Naive thymus-derived CD8-positive, alpha-beta T cell (primary cell): ENCODE results near the gene MAPK8IP1. TPM values are rescaled to one million over a fixed set of nuclear protein-coding genes. Genes with fewer than 3 reads are reported as not detected.

Experiments
- ATAC-seq, 2 donors: fragments of 150-1000 bp; cut with Tn5 transposase in 1 of 2; sonication (Bioruptor Pico), chemical (Tn5 transposase) in 1 of 2; 1 replicate in 1 of 2; 2 replicates in 1 of 2; pipeline ENCODE4 v1.10.0; 2021; ENCODE audit warnings: mild to moderate bottlenecking in 2 of 2, moderate library complexity in 2 of 2
- POLR2A ChIA-PET: fragments of 350-600 bp; sonication (Branson Sonifier 250); formaldehyde crosslinking; loops from one replicate; lab custom pipeline; 2021; ENCODE audit warnings: antibody characterized with exemption; lab: Charles Lee
- DNase-seq, 10 donors: peaks; one replicate each; pipeline versions ENCODE4 v3.0.0 to v3.0.0-alpha.2; 2020 to 2022
- H3K27ac Mint-ChIP-seq, 10 donors: one replicate each; pipeline ENCODE4 v1.8.0; 2020 to 2022; ENCODE audit warnings: mild to moderate bottlenecking in 10 of 10, mixed read lengths in 10 of 10, moderate library complexity in 4 of 10, inconsistent platforms in 1 of 10
- H3K27me3 Mint-ChIP-seq, 5 donors: one replicate each; pipeline ENCODE4 v1.8.0; 2021 to 2022; ENCODE audit warnings: mixed read lengths in 5 of 5
- H3K36me3 Mint-ChIP-seq, 3 donors: one replicate each; pipeline ENCODE4 v1.8.0; 2020 to 2022; ENCODE audit warnings: mixed read lengths in 3 of 3, mild to moderate bottlenecking in 2 of 3, inconsistent platforms in 1 of 3
- H3K4me1 Mint-ChIP-seq, 4 donors: one replicate each; pipeline ENCODE4 v1.8.0; 2021 to 2022; ENCODE audit warnings: mixed read lengths in 4 of 4
- H3K4me3 Mint-ChIP-seq, 10 donors: one replicate each; pipeline ENCODE4 v1.8.0; 2020 to 2022; ENCODE audit warnings: mild to moderate bottlenecking in 10 of 10, mixed read lengths in 10 of 10, moderate library complexity in 6 of 10, inconsistent platforms in 1 of 10
- H3K9me3 Mint-ChIP-seq, 9 donors: one replicate each; pipeline ENCODE4 v1.8.0; 2020 to 2022; ENCODE audit warnings: mixed read lengths in 9 of 9, mild to moderate bottlenecking in 3 of 9, inconsistent platforms in 1 of 9, moderate library complexity in 1 of 9
- polyA plus RNA-seq, 3 donors: library from polyadenylated mRNA; unstranded; fragments of 300-500 nt; fragmentation: Illumina TruSeq; gene quantifications; one replicate each; pipeline ENCODE4 v1.2.3, GENCODE V29; 2021
- total RNA-seq, 8 experiments: library from RNA in 2 of 8; stranded (reverse) in 2 of 8; gene quantifications; one replicate each; pipeline ENCODE4 v1.2.3 and lab custom pipeline; 2021 to 2026

The MAPK8IP1 gene
- total and polyA plus RNA-seq, 5 experiments from 2014 or later, result 1.6 to 2.1 TPM; not detected in 3

DNA sequence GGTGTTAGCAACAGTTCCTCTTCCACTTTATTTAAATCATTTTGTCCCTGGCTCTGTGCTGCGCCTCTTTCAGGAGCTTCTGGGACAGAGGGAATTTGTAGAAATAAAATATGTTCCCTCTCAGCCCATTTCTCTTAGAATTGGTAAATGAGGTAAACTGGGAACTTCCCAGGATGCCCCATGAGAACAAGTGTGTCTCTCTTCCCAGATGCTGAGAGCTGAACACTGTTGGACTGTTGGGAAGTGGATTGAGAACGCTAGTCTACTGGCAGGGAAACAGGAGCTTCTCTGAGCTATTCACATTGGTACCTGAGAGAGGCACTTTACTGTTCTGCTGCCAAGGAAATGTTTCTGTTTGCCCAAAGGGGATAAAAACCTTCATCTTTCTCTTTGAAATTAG, 34.2 kb upstream of the MAPK8IP1 start:
- Mint-ChIP-seq H3K9me3 (no peaks in the 10 kb centered on the region), H3K36me3 (peaks cover 0 to 43% (median 3%) of the 10 kb centered on the region in 3 donors), H3K27me3 (no peaks in the 10 kb centered on the region), H3K4me1 (peaks cover 28 to 62% (median 61%) of the 10 kb centered on the region in 4 donors), H3K27ac (no peak overlapping the region), H3K4me3 (peak overlapping the region in 2 of 10 donors; percentile 5 to 41)
- ATAC-seq (no peak), DNase-seq (no peak)
- POLR2A ChIA-PET, result interaction anchor here (0.7 to 0.9 kb wide), 2 partner anchors 9 to 50 kb away, joined by 3 to 5 read pairs; no protein-coding TSS in a partner anchor

DNA sequence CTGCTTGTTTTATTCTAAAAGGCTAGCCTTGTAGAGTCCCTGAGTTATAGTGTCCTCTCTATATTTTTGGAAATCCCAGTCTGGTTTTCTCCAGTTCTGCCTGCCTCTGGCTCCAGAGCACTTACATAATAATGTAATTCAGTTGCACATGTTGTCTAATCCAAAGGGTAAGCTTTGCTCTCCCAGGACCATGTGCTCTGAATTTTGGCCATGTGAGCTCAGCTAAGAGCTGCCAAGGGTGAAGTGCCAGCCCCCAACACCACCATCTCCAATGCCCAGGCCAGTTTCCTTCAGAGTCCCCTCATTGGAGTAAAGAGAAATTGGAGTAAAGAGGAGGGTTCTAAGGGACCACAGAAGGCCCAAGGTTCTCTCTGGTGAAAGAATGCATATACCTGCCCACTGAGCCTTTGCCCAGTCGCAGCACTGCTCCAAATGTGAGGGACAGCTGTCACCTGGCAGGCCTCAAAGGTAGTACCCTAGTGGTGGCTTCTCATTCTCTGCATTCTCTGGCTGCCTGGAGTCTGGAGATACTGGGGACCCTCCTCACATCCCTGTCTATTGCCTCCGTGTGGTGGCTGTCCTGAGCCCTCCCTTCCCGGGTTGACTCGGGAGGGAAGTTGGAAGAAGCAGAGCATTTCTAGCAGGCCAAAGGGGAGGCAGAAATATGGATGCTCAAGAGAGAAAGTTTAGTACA, 33.3 kb upstream of the MAPK8IP1 start:
- peak overlapping the region in 4 of 10 donors; percentile 29 to 40 (median 35) for H3K27ac Mint-ChIP-seq
- POLR2A ChIA-PET, result no interaction called here
- peaks cover 0 to 52% (median 9%) of the 10 kb centered on the region in 3 donors for H3K36me3 Mint-ChIP-seq
- ATAC-seq, result no peak
- no peaks in the 10 kb centered on the region for H3K27me3 Mint-ChIP-seq
- no peak for DNase-seq
- peak overlapping the region in 1 of 10 donors; percentile 24 for H3K4me3 Mint-ChIP-seq
- peaks cover 24 to 53% (median 52%) of the 10 kb centered on the region in 4 donors for H3K4me1 Mint-ChIP-seq
- no peaks in the 10 kb centered on the region for H3K9me3 Mint-ChIP-seq

DNA sequence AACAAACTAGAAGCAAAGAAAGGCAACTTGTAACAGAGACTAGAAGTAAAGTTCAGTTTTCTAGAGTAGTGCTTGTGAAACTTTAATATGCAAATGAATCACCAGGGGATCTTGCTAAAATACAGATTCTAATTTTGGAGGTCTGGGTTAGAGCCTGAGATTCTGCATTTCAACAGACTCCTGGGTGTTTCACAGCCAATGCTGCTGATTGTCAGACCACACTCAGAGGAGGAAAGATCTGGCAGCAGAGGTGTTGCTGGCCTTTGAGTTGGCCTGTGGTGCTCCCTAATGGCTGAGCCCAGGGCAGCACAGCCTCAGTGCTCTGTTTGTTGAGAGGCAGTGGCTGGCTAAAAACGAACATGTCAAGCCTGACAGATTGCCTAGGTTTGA, 32.7 kb upstream of the MAPK8IP1 start:
- no peaks in the 10 kb centered on the region for H3K9me3 Mint-ChIP-seq
- peaks cover 4 to 58% (median 12%) of the 10 kb centered on the region in 3 donors for H3K36me3 Mint-ChIP-seq
- peaks cover 24 to 53% (median 52%) of the 10 kb centered on the region in 4 donors for H3K4me1 Mint-ChIP-seq
- no peak overlapping the region for H3K4me3 Mint-ChIP-seq
- peak overlapping the region in 2 of 10 donors; percentile 29 to 34 for H3K27ac Mint-ChIP-seq
- H3K27me3 Mint-ChIP-seq, result no peaks in the 10 kb centered on the region
- no peak for DNase-seq
- ATAC-seq, result no peak
- POLR2A ChIA-PET, result no interaction called here

DNA sequence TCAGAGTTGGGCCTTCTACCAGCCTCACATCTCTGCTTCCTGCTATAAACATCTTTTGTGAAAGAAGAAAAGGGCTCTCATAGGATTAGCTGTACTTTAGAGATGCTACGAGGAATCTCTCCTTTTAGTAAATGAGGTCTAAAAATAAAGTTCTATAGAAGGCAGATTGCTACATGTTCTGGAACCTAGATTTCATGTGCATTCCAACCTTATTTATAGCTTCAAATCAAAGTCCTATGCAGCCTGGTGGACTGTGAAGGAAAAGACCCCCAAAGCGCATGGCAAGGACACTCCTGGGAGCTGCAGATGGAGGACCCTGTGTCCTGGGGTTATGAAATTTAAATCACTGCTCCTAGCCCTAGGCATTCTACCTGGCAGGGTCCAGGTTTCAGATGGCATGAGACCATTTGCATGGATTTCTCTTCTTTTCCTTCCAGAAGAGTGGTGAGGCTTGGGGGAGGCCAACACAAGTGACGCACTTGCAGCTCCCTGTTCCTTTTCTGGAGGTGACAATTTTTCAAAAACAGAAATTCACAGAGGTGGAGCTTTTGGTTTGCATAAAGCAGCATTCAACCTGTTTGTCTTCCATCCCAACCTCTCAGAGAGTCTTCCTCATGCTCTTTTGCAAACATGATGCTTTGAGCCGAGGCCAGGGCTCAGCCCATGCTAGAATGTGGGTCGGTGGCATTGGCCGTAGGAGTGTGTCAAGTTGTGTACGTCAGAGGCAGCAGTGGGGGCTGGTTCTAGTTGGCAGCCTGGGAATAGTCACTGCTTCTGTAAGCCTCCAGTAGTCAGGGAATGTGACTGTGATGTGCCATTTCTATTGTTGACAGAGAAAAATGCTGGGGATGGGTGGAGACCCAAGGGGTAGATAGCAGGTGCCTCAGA, 31.9 kb upstream of the MAPK8IP1 start:
- H3K27me3 Mint-ChIP-seq, result no peaks in the 10 kb centered on the region
- H3K4me3 Mint-ChIP-seq, result no peak overlapping the region
- H3K9me3 Mint-ChIP-seq, result no peaks in the 10 kb centered on the region
- DNase-seq (no peak), ATAC-seq (no peak)
- POLR2A ChIA-PET, result no interaction called here
- H3K36me3 Mint-ChIP-seq, result peaks cover 4 to 65% (median 15%) of the 10 kb centered on the region in 3 donors
- peak overlapping the region in 3 of 10 donors; percentile 14 to 67 (median 29) for H3K27ac Mint-ChIP-seq
- H3K4me1 Mint-ChIP-seq, result peaks cover 25 to 47% (median 45%) of the 10 kb centered on the region in 4 donors

DNA sequence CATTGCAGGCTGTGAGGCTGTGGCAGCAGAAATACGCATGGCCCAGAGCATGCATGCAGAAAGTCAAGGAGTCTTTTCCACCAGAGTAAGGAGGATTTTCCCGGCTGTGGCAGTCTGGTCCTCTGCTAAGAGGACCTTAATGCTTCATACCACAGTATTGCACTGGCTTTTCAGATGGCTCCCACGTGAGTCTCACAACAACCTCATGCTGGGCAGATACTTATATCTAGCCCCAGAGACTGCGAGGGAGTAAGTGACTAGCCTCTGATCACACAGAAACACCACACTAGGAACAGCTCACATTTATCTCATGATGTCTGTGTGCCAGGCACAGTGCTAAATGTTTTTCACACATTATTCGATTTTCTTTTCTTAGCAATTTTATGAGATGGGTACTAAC, 30.1 kb upstream of the MAPK8IP1 start:
- ATAC-seq, result no peak
- no peaks in the 10 kb centered on the region for H3K27me3 Mint-ChIP-seq
- peaks cover 17 to 33% (median 31%) of the 10 kb centered on the region in 4 donors for H3K4me1 Mint-ChIP-seq
- H3K4me3 Mint-ChIP-seq, result no peak overlapping the region
- DNase-seq, result no peak
- peaks cover 4 to 74% (median 19%) of the 10 kb centered on the region in 3 donors for H3K36me3 Mint-ChIP-seq
- POLR2A ChIA-PET, result no interaction called here
- H3K27ac Mint-ChIP-seq, result no peak overlapping the region
- H3K9me3 Mint-ChIP-seq, result no peaks in the 10 kb centered on the region

DNA sequence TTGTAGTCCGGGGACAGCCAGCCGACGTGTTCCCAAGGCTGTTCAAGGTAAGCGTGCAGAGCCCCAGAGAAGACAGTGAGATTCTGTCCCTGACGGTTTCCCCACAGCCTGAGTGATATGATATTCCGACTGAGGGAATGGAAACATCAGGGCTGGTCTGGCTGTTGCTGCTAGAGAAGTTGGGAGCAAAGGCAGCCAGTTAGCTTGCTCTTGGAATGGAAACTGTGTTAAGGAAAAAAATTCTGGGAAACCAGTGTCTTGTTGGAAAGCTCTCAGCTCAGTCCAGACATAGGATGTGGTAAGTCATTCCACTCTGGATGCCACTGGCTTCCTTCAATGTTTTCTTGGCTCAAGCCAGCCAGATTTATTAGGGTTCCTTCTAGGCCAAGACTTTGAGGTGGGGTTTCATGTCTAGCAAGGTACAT, 29.4 kb upstream of the MAPK8IP1 start:
- Mint-ChIP-seq H3K9me3 (no peaks in the 10 kb centered on the region), H3K4me1 (peaks cover 16 to 25% (median 24%) of the 10 kb centered on the region in 4 donors), H3K27me3 (no peaks in the 10 kb centered on the region), H3K4me3 (no peak overlapping the region), H3K27ac (peak overlapping the region in 1 of 10 donors; percentile 52), H3K36me3 (peaks cover 4 to 75% (median 21%) of the 10 kb centered on the region in 3 donors)
- no peak for ATAC-seq
- no peak for DNase-seq
- POLR2A ChIA-PET, result no interaction called here

DNA sequence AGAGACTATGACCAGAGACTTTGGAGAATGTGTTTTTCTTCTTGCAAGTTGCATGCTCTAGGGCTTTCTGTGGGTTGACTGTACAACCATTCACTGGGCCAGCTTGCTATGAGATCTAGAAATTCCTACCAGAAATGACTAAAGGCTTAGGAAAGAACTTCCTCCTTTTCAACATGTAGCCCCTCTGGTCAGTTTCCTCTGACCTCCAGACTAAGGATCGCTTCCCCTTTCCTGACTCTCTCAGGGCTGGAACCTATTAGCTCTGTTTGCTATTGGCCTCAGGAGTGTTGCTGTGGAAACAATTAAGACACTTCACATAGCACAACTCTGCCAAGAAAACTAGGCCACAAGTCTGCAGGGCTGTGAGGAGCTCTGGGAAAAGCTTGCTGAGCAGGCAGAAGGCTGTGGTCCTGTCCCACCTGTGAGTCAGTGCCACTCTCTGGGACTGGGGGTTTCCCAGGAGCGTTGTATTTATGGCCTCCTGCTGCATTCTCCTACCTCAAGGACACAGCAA, 27.4 kb upstream of the MAPK8IP1 start:
- H3K9me3 Mint-ChIP-seq, result no peaks in the 10 kb centered on the region
- ATAC-seq (no peak), DNase-seq (no peak)
- peaks cover 8 to 10% (median 9%) of the 10 kb centered on the region in 4 donors for H3K4me1 Mint-ChIP-seq
- peaks cover 4 to 87% (median 36%) of the 10 kb centered on the region in 3 donors for H3K36me3 Mint-ChIP-seq
- no peaks in the 10 kb centered on the region for H3K27me3 Mint-ChIP-seq
- POLR2A ChIA-PET, result interaction anchor here (0.8 kb wide), 1 partner anchor 14 kb away, joined by 3 read pairs; no protein-coding TSS in a partner anchor
- H3K27ac Mint-ChIP-seq, result no peak overlapping the region
- no peak overlapping the region for H3K4me3 Mint-ChIP-seq

DNA sequence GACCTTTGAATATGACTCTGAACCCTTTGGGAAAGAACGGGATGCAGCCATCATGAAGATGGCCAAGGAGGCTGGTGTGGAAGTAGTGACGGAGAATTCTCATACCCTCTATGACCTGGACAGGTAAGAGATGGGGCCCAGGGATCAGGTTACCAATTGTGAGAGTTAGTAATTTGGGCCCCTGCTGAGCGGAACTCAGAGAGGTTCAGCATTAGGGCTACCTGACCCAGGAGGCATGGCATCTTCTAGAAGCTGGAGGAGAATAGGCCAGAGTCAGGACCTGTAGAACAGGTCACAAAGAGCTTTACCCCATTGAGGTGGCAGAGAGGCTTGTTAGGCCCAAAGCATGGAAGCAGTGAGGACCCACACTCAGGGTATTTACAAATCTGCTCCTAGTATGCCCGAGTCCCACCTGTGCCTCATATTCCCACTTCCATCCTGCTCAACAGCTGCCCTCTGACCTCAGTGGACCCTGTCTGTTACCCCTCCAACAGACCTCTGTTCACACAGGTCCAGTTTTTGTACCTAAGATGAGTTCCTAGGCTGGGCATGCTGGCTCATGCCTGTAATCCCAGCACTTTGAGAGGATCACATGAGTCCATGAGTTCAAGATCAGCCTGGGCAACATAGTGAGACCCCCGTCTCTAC, 26.6 kb upstream of the MAPK8IP1 start:
- H3K4me3 Mint-ChIP-seq, result no peak overlapping the region
- H3K9me3 Mint-ChIP-seq, result no peaks in the 10 kb centered on the region
- H3K27me3 Mint-ChIP-seq, result no peaks in the 10 kb centered on the region
- peaks cover 2 to 8% (median 5%) of the 10 kb centered on the region in 4 donors for H3K4me1 Mint-ChIP-seq
- DNase-seq (no peak), ATAC-seq (no peak)
- H3K27ac Mint-ChIP-seq, result peak overlapping the region in 1 of 10 donors; percentile 27
- POLR2A ChIA-PET, result interaction anchor here (0.8 kb wide), 1 partner anchor 13 kb away, joined by 3 read pairs; no protein-coding TSS in a partner anchor
- peaks cover 4 to 90% (median 40%) of the 10 kb centered on the region in 3 donors for H3K36me3 Mint-ChIP-seq

DNA sequence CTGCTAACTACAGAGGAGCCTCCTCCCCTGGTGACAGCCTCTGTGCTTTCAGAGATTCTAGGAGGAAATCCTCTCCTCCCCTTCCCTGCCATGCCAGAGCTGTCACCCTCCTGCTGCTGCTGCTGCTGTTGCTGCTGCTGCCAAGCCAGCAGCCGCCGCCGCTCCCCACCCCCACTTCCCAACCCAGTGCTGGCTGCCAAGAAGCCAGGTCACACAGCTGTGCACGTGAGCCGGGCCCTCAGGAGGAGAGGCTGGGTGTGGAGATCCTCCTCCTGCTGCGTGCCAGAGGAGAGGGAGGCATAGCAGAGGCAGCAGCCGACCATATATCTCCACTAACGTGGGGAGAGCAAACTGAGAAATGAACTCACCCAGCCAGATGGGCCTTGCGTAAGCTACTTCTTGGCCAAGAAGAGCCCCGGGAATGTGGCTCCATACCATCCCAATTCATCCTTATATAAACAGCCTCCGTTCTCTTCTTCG, 25.8 kb upstream of the MAPK8IP1 start:
- no peak overlapping the region for H3K4me3 Mint-ChIP-seq
- POLR2A ChIA-PET, result interaction anchor here (1.3 kb wide), 1 partner anchor 9 kb away, joined by 3 read pairs; no protein-coding TSS in a partner anchor
- H3K27ac Mint-ChIP-seq, result no peak overlapping the region
- ATAC-seq (no peak), DNase-seq (no peak)
- H3K27me3 Mint-ChIP-seq, result no peaks in the 10 kb centered on the region
- peaks cover 4 to 91% (median 40%) of the 10 kb centered on the region in 3 donors for H3K36me3 Mint-ChIP-seq
- H3K4me1 Mint-ChIP-seq, result peaks cover 0 to 6% (median 3%) of the 10 kb centered on the region in 4 donors
- H3K9me3 Mint-ChIP-seq, result no peaks in the 10 kb centered on the region

DNA sequence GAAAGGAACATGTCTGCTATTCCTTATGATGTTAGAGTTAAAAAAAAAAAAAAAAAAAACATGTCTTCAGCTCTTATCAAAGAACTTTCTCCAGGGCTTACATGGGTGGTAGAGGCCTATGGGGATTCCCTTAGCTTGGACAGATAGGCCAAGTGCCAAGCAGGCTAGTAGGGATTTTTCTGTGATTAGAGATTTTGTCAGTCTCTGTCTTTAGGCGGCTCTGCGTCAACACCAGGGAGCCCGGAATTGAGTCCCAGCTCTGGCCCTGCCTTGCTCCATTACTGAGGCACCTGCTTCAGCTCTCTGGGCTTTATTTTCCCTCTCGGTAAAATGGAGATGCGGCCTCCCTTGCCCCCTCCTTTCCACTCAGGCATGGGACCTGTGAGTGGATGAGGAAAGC, 25.1 kb upstream of the MAPK8IP1 start:
- Mint-ChIP-seq H3K4me1 (peaks cover 0 to 6% (median 1%) of the 10 kb centered on the region in 4 donors), H3K4me3 (no peak overlapping the region), H3K27ac (peak overlapping the region in 1 of 10 donors; percentile 13), H3K36me3 (peaks cover 4 to 92% (median 43%) of the 10 kb centered on the region in 3 donors), H3K27me3 (no peaks in the 10 kb centered on the region), H3K9me3 (no peaks in the 10 kb centered on the region)
- no peak for DNase-seq
- ATAC-seq, result no peak
- POLR2A ChIA-PET, result interaction anchor here (1.3 kb wide), 1 partner anchor 9 kb away, joined by 3 read pairs; no protein-coding TSS in a partner anchor

DNA sequence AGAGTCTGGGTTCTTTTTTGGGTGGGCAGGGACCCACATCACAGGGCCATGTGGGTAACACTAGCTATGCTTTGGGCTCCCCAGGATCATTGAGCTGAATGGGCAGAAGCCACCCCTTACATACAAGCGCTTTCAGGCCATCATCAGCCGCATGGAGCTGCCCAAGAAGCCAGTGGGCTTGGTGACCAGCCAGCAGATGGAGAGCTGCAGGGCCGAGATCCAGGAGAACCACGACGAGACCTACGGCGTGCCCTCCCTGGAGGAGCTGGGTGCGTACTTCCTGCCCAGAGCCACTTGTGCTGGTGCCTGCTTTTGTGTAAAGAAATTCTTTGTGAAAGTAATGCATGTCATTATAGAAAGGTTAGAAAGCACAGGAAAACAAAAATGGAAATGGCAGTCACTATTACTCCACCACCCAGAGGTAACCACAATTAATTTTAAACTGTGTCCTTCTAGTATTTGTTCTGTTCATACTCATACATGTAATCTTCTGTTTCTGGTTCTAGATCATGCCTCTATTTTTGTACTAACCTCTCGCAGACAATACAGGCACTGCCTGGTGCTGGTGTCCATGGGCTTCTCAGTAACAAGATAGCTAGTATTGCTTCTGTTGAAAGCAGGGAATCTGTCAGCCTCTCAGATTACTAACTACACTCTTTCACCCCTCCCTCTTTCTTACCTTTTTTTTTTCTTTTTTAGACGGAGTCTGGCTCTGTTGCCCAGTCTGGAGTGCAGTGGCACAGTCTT, 24.5 kb upstream of the MAPK8IP1 start:
- peaks cover 0 to 5% (median 1%) of the 10 kb centered on the region in 4 donors for H3K4me1 Mint-ChIP-seq
- POLR2A ChIA-PET, result interaction anchor here (0.7 to 1.3 kb wide), 2 partner anchors 10 to 13 kb away, joined by 3 read pairs; no protein-coding TSS in a partner anchor
- ATAC-seq (no peak), DNase-seq (no peak)
- peaks cover 6 to 92% (median 43%) of the 10 kb centered on the region in 3 donors for H3K36me3 Mint-ChIP-seq
- no peak overlapping the region for H3K4me3 Mint-ChIP-seq
- peak overlapping the region in 1 of 10 donors; percentile 13 for H3K27ac Mint-ChIP-seq
- no peaks in the 10 kb centered on the region for H3K9me3 Mint-ChIP-seq
- no peaks in the 10 kb centered on the region for H3K27me3 Mint-ChIP-seq
